Colon (tissue), 2 donors: ENCODE data around the gene NF1.
A peak's percentile ranks its signal among the peaks of the same experiment; 100 is the strongest.
"Not testable (repeated sequence)": the region's sequence is repeated elsewhere in the genome, so short reads cannot be mapped to it uniquely, and the experiment has no call there.

ENCODE experiments used
- FAIRE-seq: peaks from 2 replicates; lab custom pipeline; 2012; peaks lifted over from hg19 to GRCh38; lab: Jason Lieb, UNC
- donor health status: control.
- donor health status: control.

The NF1 gene

GRCh38 chr17:31252741-31253140 lies 158.0 kb downstream of the NF1 start:
- FAIRE-seq = no peak

GRCh38 chr17:31254654-31255053 lies 159.9 kb downstream of the NF1 start:
- FAIRE-seq = no peak

GRCh38 chr17:31256936-31257335 lies 162.2 kb downstream of the NF1 start:
- no peak for FAIRE-seq

GRCh38 chr17:31260151-31260550 lies 165.4 kb downstream of the NF1 start:
- FAIRE-seq = no peak

- FAIRE-seq = no peak
Observed at GRCh38 chr17:31261601-31262000, 166.8 kb downstream of the NF1 start.

GRCh38 chr17:31262923-31263322 lies 168.1 kb downstream of the NF1 start:
- FAIRE-seq = not testable (repeated sequence)

GRCh38 chr17:31266042-31266441 lies 171.3 kb downstream of the NF1 start:
- FAIRE-seq = no peak

GRCh38 chr17:31269036-31269577 lies 174.3 kb downstream of the NF1 start:
- no peak for FAIRE-seq

- FAIRE-seq = no peak
Observed at GRCh38 chr17:31269578-31269983, 174.8 kb downstream of the NF1 start.

GRCh38 chr17:31272236-31272635 lies 177.5 kb downstream of the NF1 start:
- no peak for FAIRE-seq

- FAIRE-seq = no peak
Observed at GRCh38 chr17:31272803-31273202, 178.0 kb downstream of the NF1 start.

GRCh38 chr17:31273516-31273915 lies 178.7 kb downstream of the NF1 start:
- no peak for FAIRE-seq

- no peak for FAIRE-seq
Observed at GRCh38 chr17:31274252-31274651, 179.5 kb downstream of the NF1 start.

GRCh38 chr17:31275116-31275515 lies 180.3 kb downstream of the NF1 start:
- no peak for FAIRE-seq

GRCh38 chr17:31279401-31279800 lies 184.6 kb downstream of the NF1 start:
- no peak for FAIRE-seq

- no peak for FAIRE-seq
Observed at GRCh38 chr17:31281061-31281460, 186.3 kb downstream of the NF1 start.

GRCh38 chr17:31283841-31284240 lies 189.1 kb downstream of the NF1 start:
- FAIRE-seq = no peak

GRCh38 chr17:31286587-31286986 lies 191.8 kb downstream of the NF1 start:
- no peak for FAIRE-seq

- not testable (repeated sequence) for FAIRE-seq
Observed at GRCh38 chr17:31287932-31288331, 193.2 kb downstream of the NF1 start.

GRCh38 chr17:31289790-31290189 lies 195.0 kb downstream of the NF1 start:
- FAIRE-seq = peak; percentile 38

GRCh38 chr17:31291820-31292219 lies 197.0 kb downstream of the NF1 start:
- no peak for FAIRE-seq

- FAIRE-seq = no peak
Observed at GRCh38 chr17:31293581-31293980, 198.8 kb downstream of the NF1 start.

GRCh38 chr17:31294231-31294630 lies 199.5 kb downstream of the NF1 start:
- FAIRE-seq = no peak

GRCh38 chr17:31294820-31295488 lies 200.2 kb downstream of the NF1 start:
- FAIRE-seq = no peak
